IMR-90 (cell line): ENCODE data around the gene ARHGEF38. TPM values are rescaled to one million over a fixed set of nuclear protein-coding genes. Genes with fewer than 3 reads are reported as not detected.

Experiments
- ATAC-seq: fragments of 200-7000 bp; cut with Tn5 transposase; 2 replicates; pipeline ENCODE4 v1.9.1; 2020; ENCODE audit warnings: low read depth, mild to moderate bottlenecking, moderate library complexity
- BruUV-seq: library from RNA; stranded (reverse); fragments of 400-500 nt; replicated peaks from 2 replicates; lab custom pipeline; 2021; lab: Mats Ljungman, UMichigan
- CTCF ChIA-PET: fragments of 300-600 bp; formaldehyde crosslinking; extraction: SDS; loops from one replicate; lab custom pipeline; 2021; ENCODE audit warnings: antibody characterized with exemption; lab: Yijun Ruan, JAX
- POLR2A ChIA-PET: fragments of 300-600 bp; sonication (Branson Sonifier 250); formaldehyde crosslinking; loops from one replicate; lab custom pipeline; 2022; ENCODE audit warnings: antibody characterized with exemption; ENCODE audit not compliant: unreplicated experiment; lab: Charles Lee
- DNase-seq: peaks from one replicate; pipeline ENCODE4 v3.0.0; 2013
- H2AFZ ChIP-seq: replicated peaks from 2 replicates; pipeline ENCODE3; 2013; ENCODE audit warnings: low read length, mild to moderate bottlenecking; ENCODE audit not compliant: poor library complexity
- H2AK5ac ChIP-seq: 2 replicates; pipeline ENCODE4 v1.6.1; 2013; ENCODE audit warnings: low read depth, low read length, inconsistent platforms
- H2AK9ac ChIP-seq: replicated peaks from 2 replicates; pipeline ENCODE3; 2013; ENCODE audit warnings: mild to moderate bottlenecking, low read depth, low read length, moderate library complexity; ENCODE audit not compliant: poor library complexity
- H2BK120ac ChIP-seq: 2 replicates; pipeline ENCODE4 v1.6.1; 2013; ENCODE audit warnings: low read depth, low read length, inconsistent platforms
- H2BK15ac ChIP-seq: 3 replicates; pipeline ENCODE4 v1.6.1; 2013; ENCODE audit warnings: low read depth, low read length, inconsistent platforms
- H2BK20ac ChIP-seq: 2 replicates; pipeline ENCODE4 v1.6.1; 2013; ENCODE audit warnings: low read depth, mild to moderate bottlenecking, inconsistent platforms, low read length, moderate library complexity
- H2BK5ac ChIP-seq: 2 replicates; pipeline ENCODE4 v1.6.1; 2013; ENCODE audit warnings: mild to moderate bottlenecking, low read depth, low read length, inconsistent platforms; ENCODE audit not compliant: poor library complexity, severe bottlenecking
- H3K14ac ChIP-seq: replicated peaks from 2 replicates; pipeline ENCODE4 v1.6.1; 2013; ENCODE audit warnings: low read depth, low read length, inconsistent platforms
- H3K18ac ChIP-seq: 2 replicates; pipeline ENCODE4 v1.6.1; 2013; ENCODE audit warnings: low read depth, low read length, control low read depth
- H3K23ac ChIP-seq: 2 replicates; pipeline ENCODE4 v1.6.1; 2013; ENCODE audit warnings: low read depth, low read length, inconsistent platforms
- H3K27ac ChIP-seq: 2 replicates; pipeline ENCODE4 v1.5.1; 2013; ENCODE audit warnings: mild to moderate bottlenecking, control low read depth, low read length; ENCODE audit not compliant: insufficient read depth
- H3K27me3 ChIP-seq: 2 replicates; pipeline ENCODE4 v1.6.1; 2013; ENCODE audit warnings: low read length; ENCODE audit not compliant: control insufficient read depth, insufficient read depth
- H3K36me3 ChIP-seq: 2 replicates; pipeline ENCODE4 v1.6.1; 2013; ENCODE audit warnings: low read length, mixed read lengths; ENCODE audit not compliant: control insufficient read depth, insufficient read depth
- H3K4ac ChIP-seq: 2 replicates; pipeline ENCODE4 v1.6.1; 2013; ENCODE audit warnings: low read depth, low read length, inconsistent platforms
- H3K4me1 ChIP-seq: 2 replicates; pipeline ENCODE4 v1.6.1; 2013; ENCODE audit warnings: low read length, mixed read lengths; ENCODE audit not compliant: control insufficient read depth, insufficient read depth
- H3K4me2 ChIP-seq: 2 replicates; pipeline ENCODE4 v1.6.1; 2013; ENCODE audit warnings: low read depth, mild to moderate bottlenecking, control low read depth, low read length, moderate library complexity
- H3K4me3 ChIP-seq: 2 replicates; pipeline ENCODE4 v1.5.1; 2013; ENCODE audit warnings: low read depth, mild to moderate bottlenecking, control low read depth, low read length, moderate library complexity; ENCODE audit not compliant: insufficient read depth
- H3K56ac ChIP-seq: 2 replicates; pipeline ENCODE4 v1.6.1; 2013; ENCODE audit warnings: low read length, inconsistent platforms; ENCODE audit not compliant: insufficient read depth; ENCODE audit errors: extremely low read depth
- H3K79me1 ChIP-seq, 2 experiments: 2 replicates each; pipeline ENCODE4 v1.6.1; 2013; ENCODE audit warnings: low read length in 2 of 2, inconsistent platforms in 1 of 2, low read depth in 1 of 2
- H3K9ac ChIP-seq: 2 replicates; pipeline ENCODE4 v1.6.1; 2013; ENCODE audit warnings: low read depth, low read length, control low read depth
- H3K9me1 ChIP-seq: 2 replicates; pipeline ENCODE4 v1.6.1; 2013; ENCODE audit warnings: low read length, inconsistent platforms; ENCODE audit not compliant: insufficient read depth
- H3K9me3 ChIP-seq: 2 replicates; pipeline ENCODE4 v1.6.1; 2013; ENCODE audit warnings: low read length; ENCODE audit not compliant: control insufficient read depth, insufficient read depth
- H4K20me1 ChIP-seq: 2 replicates; pipeline ENCODE4 v1.6.1; 2013; ENCODE audit warnings: low read length, inconsistent platforms; ENCODE audit not compliant: insufficient read depth
- H4K5ac ChIP-seq: 2 replicates; pipeline ENCODE4 v1.6.1; 2013; ENCODE audit warnings: mild to moderate bottlenecking, low read depth, low read length, control low read depth
- H4K8ac ChIP-seq, 2 experiments: 2 replicates each; pipeline ENCODE4 v1.6.1; 2013; ENCODE audit warnings: low read depth in 2 of 2, low read length in 2 of 2, control low read depth in 1 of 2, inconsistent platforms in 1 of 2
- H4K91ac ChIP-seq: 2 replicates; pipeline ENCODE4 v1.6.1; 2013; ENCODE audit warnings: low read depth, low read length, inconsistent platforms; ENCODE audit not compliant: insufficient read depth
- BHLHE40 ChIP-seq: fragments of 150-350 bp; IDR thresholded peaks from 2 replicates; pipeline ENCODE4 v1.6.1; 2016; ENCODE audit warnings: mild to moderate bottlenecking, low read depth, low read length
- CHD1 ChIP-seq: IDR thresholded peaks from 2 replicates; pipeline ENCODE4 v1.6.1; 2012; ENCODE audit warnings: low read depth, low read length, improper control_type of control experiment
- MAZ ChIP-seq: IDR thresholded peaks from 2 replicates; pipeline ENCODE4 v1.6.1; 2012; ENCODE audit warnings: low read depth, mild to moderate bottlenecking, low read length, improper control_type of control experiment, moderate library complexity, borderline replicate concordance
- NFE2L2 ChIP-seq: fragments of 150-350 bp; IDR thresholded peaks from 2 replicates; pipeline ENCODE4 v1.6.1; 2016; ENCODE audit warnings: low read depth, mild to moderate bottlenecking, low read length
- RAD21 ChIP-seq: IDR thresholded peaks from 2 replicates; pipeline ENCODE4 v1.6.1; 2012; ENCODE audit warnings: low read length, improper control_type of control experiment
- RCOR1 ChIP-seq: IDR thresholded peaks from 2 replicates; pipeline ENCODE4 v1.6.1; 2012; ENCODE audit warnings: mild to moderate bottlenecking, low read length, improper control_type of control experiment; ENCODE audit not compliant: insufficient replicate concordance
- WGBS, 2 experiments: methylation state at CpG; one replicate each; pipeline versions ENCODE4 v1.1.5 to v1.1.7; 2013; ENCODE audit warnings: missing lambda C conversion rate in 2 of 2; ENCODE audit not compliant: insufficient read length in 1 of 2; ENCODE audit errors: extremely low coverage in 2 of 2; 5-methylcytosine and 5-hydroxymethylcytosine counted together
- dilution Hi-C: fragments of 300-500 bp; cut with HindIII; formaldehyde crosslinking; loops from one replicate; pipeline ENCODE4 v1.14.3; 2018; ENCODE audit warnings: low sequenced_read_pairs; ENCODE audit not compliant: unreplicated experiment
- in situ Hi-C: fragments of 300-500 bp; cut with MboI; formaldehyde crosslinking; loops from 3 replicates; pipeline ENCODE4 v1.14.3; 2019; ENCODE audit warnings: low sequenced_read_pairs, inconsistent platforms, mixed read lengths
- intact Hi-C: fragments of 100-400 bp; cut with micrococcal nuclease; formaldehyde crosslinking; loops from 2 replicates; pipeline ENCODE4 v1.10.0; 2022
- polyA plus RNA-seq, 3 experiments: library from polyadenylated mRNA; depleted of rRNA; stranded (reverse); fragments of >200 nt; gene quantifications; 2 replicates each; pipeline ENCODE4 v1.2.3, GENCODE V29; 2012; ENCODE audit warnings: low replicate concordance in 1 of 3
- total RNA-seq: library from RNA; depleted of rRNA; stranded (reverse); fragments of >200 nt; gene quantifications from 2 replicates; pipeline ENCODE4 v1.2.3, GENCODE V29; 2012
- TF ChIP-seq, protein P1 (sequence below): fragments of 150-350 bp; IDR thresholded peaks from 2 replicates; pipeline ENCODE4 v1.6.1; 2017; ENCODE audit warnings: mild to moderate bottlenecking, antibody characterized with exemption, low read length, low read depth

ARHGEF38 gene
- total and polyA plus RNA-seq, 2 of the 4 experiments (the other 2 are of a cell fraction), result not detected

DNA sequence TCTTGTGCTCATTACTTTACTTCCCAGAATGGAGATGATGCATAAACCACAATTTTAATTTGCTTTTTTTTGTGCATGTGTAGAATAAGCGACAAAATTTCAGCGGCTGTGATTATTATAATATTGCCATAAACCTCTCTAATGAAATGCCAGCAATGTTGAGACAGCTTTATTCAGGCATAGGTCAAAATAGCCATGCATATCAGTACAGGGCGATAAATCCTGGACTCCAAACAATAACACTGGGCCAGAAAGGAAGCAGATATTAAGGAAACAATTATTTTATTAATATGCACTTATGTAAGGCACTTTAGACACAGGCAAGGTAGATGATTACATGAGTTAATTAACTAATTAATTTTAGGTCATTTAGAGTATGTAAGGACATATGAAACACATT lies 47.1 kb downstream of the ARHGEF38 start:
- intact Hi-C loops, result no loop called here
- no peaks in the 10 kb centered on the region for H3K9me1 ChIP-seq
- DNase-seq, result no peak
- H3K18ac ChIP-seq, result no peak overlapping the region
- ATAC-seq, result no peak
- in situ Hi-C loops, result no loop called here
- H3K79me1 ChIP-seq, result no peaks in the 10 kb centered on the region
- TF ChIP-seq RAD21 (no peak), NFE2L2 (no peak), MAZ (no peak), CHD1 (no peak), RCOR1 (no peak), BHLHE40 (no peak)
- TF ChIP-seq, protein P1, sequence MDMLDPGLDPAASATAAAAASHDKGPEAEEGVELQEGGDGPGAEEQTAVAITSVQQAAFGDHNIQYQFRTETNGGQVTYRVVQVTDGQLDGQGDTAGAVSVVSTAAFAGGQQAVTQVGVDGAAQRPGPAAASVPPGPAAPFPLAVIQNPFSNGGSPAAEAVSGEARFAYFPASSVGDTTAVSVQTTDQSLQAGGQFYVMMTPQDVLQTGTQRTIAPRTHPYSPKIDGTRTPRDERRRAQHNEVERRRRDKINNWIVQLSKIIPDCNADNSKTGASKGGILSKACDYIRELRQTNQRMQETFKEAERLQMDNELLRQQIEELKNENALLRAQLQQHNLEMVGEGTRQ, result no peak
- H2AK5ac ChIP-seq, result no peak overlapping the region
- no peak overlapping the region for H4K91ac ChIP-seq
- H3K27me3 ChIP-seq, result no peaks in the 10 kb centered on the region; the same call in 1 of the 2 replicates
- no peak overlapping the region for H2BK20ac ChIP-seq
- H3K4me1 ChIP-seq, result no peaks in the 10 kb centered on the region
- H2AFZ ChIP-seq, result no peak overlapping the region
- H3K23ac ChIP-seq, result no peak overlapping the region
- H2BK120ac ChIP-seq, result no peak overlapping the region
- ChIA-PET CTCF (no interaction called here), POLR2A (no interaction called here)
- no peak overlapping the region for H3K56ac ChIP-seq
- no peak overlapping the region for H3K4me2 ChIP-seq
- no peaks in the 10 kb centered on the region for H3K9me3 ChIP-seq
- no peak overlapping the region for H2BK5ac ChIP-seq
- no peak overlapping the region for H3K4ac ChIP-seq
- no peak overlapping the region for H3K4me3 ChIP-seq
- no peak overlapping the region for H3K27ac ChIP-seq
- no TSS peak for BruUV-seq
- no peak overlapping the region for H3K9ac ChIP-seq
- H4K20me1 ChIP-seq, result no peaks in the 10 kb centered on the region
- no peak overlapping the region for H2BK15ac ChIP-seq
- H3K14ac ChIP-seq, result no peak overlapping the region
- no peak overlapping the region for H2AK9ac ChIP-seq
- no peak overlapping the region for H4K5ac ChIP-seq
- H4K8ac ChIP-seq, result no peak overlapping the region
- no peaks in the 10 kb centered on the region for H3K36me3 ChIP-seq
- dilution Hi-C loops, result no loop called here
- no CpG with 5 or more reads among the region's 3 CpGs for WGBS, 2 experiments
